SHP77 treated with DMSO at 0.1 percent for 48 hours (cell line): ENCODE data around the gene POU6F2.

ENCODE experiments used
- DNase-seq: peaks from one replicate; lab custom pipeline; 2025; lab: John Stamatoyannopoulos, UW

POU6F2 gene

GRCh38 chr7:39252916-39253315 is 275.2 kb downstream of the POU6F2 start:
- no peak for DNase-seq

GRCh38 chr7:39259391-39260003 is 281.8 kb downstream of the POU6F2 start:
- no peak for DNase-seq

GRCh38 chr7:39260279-39260844 is 282.7 kb downstream of the POU6F2 start:
- no peak for DNase-seq

GRCh38 chr7:39261771-39262170 is 284.1 kb downstream of the POU6F2 start:
- DNase-seq, result no peak

- no peak for DNase-seq
Observed at GRCh38 chr7:39265641-39266591, 288.2 kb downstream of the POU6F2 start.

- no peak for DNase-seq
Observed at GRCh38 chr7:39269034-39269433, 291.3 kb downstream of the POU6F2 start.

GRCh38 chr7:39270018-39270417 is 292.3 kb downstream of the POU6F2 start:
- no peak for DNase-seq

- DNase-seq, result peak; percentile 48
Observed at GRCh38 chr7:39271402-39271801, 293.7 kb downstream of the POU6F2 start.

GRCh38 chr7:39272111-39272510 is 294.4 kb downstream of the POU6F2 start:
- DNase-seq, result no peak

GRCh38 chr7:39272691-39273090 is 295.0 kb downstream of the POU6F2 start:
- no peak for DNase-seq

GRCh38 chr7:39280337-39280736 is 302.6 kb downstream of the POU6F2 start:
- DNase-seq, result no peak

- no peak for DNase-seq
Observed at GRCh38 chr7:39285256-39285655, 307.5 kb downstream of the POU6F2 start.

GRCh38 chr7:39288303-39288702 is 310.6 kb downstream of the POU6F2 start:
- DNase-seq, result no peak

GRCh38 chr7:39291628-39292410 is 314.1 kb downstream of the POU6F2 start:
- DNase-seq, result no peak

- no peak for DNase-seq
Observed at GRCh38 chr7:39293056-39293823, 315.5 kb downstream of the POU6F2 start.

GRCh38 chr7:39294022-39294421 is 316.3 kb downstream of the POU6F2 start:
- DNase-seq, result no peak

GRCh38 chr7:39295796-39296195 is 318.1 kb downstream of the POU6F2 start:
- no peak for DNase-seq

GRCh38 chr7:39299695-39300094 is 322.0 kb downstream of the POU6F2 start:
- DNase-seq, result no peak

GRCh38 chr7:39300276-39300675 is 322.6 kb downstream of the POU6F2 start:
- DNase-seq, result no peak

GRCh38 chr7:39301543-39301942 is 323.8 kb downstream of the POU6F2 start:
- no peak for DNase-seq

GRCh38 chr7:39304178-39304577 is 326.5 kb downstream of the POU6F2 start:
- no peak for DNase-seq
